ENCODE measurements around the gene ARHGAP8. TPM values are rescaled to one million over a fixed set of nuclear protein-coding genes. Genes with fewer than 3 reads are reported as not detected.

Gene ARHGAP8
- total and polyA plus RNA-seq, 2 donors (not counting 3 experiments of a cell fraction or from before 2014, with no cell fraction given) = not detected

DNA sequence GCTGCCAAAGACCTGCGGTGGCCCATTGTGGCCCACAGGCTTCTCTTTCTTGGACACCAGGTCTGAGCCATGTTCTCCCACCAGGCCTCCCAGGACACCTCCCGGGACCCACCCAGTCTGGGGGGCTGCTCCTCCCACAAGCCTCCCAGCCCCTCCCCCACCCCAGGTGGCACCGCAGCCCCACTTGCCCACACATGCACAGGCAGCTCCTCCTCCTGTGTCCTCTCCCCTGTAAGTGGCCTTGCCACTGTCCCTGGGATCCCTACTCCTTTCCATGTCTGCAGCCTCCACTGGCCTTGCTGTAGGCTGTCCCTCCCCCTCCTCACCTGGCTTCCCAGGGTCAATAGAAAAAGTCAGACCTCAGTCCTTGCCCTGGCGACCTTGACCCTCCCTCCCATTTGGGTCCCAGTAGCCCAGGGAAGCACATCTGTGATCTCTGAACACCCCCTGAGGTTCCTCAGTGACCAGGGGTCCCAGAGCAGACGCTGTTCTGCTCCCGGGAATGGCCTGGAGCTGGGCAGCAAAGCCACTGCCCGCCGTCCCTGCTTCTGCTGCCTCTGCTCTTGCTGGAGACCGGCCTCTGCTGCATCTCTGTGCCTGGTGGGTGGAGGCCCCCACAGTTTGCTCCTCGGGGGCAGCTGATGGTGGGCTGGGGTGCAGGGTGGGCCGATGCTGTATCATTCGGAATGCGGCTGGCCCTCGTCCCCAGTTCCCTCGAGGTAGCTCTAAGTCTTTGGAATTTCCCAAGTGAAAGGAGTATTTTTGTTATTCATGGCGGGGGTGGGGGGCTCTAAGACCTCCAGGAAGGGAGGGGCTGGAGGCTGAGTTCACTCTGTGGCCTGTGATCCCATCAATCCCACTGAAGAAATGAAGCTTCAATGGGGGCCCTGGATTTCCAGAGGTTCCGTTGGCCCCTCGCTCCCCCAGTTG, 43.6 kb downstream of the ARHGAP8 start:
- CTCF ChIA-PET = no interaction called here
- TF ChIP-seq EZH2 (IDR thresholded peaks at IDR 0.05; ENCODE audit: borderline replicate concordance, low read depth, low read length, severe bottlenecking) (no peak), FOS (IDR thresholded peaks at IDR 0.05; ENCODE audit: borderline replicate concordance, insufficient read depth, low read length) (no peak), POLR2AphosphoS5 (IDR thresholded peaks at IDR 0.05; ENCODE audit: insufficient read depth, low read depth, low read length) (no peak), MYC (IDR thresholded peaks at IDR 0.05; ENCODE audit: low read depth, low read length) (no peak), JUN (IDR thresholded peaks at IDR 0.05; ENCODE audit: borderline replicate concordance, insufficient read depth, insufficient read length, low read depth) (no peak), GATA2 (IDR thresholded peaks at IDR 0.05; ENCODE audit: insufficient read depth, insufficient read length, low read depth, low read length) (no peak), POLR2A (IDR thresholded peaks at IDR 0.05; ENCODE audit: low read depth, low read length) (no peak)
- TF ChIP-seq, protein P1, sequence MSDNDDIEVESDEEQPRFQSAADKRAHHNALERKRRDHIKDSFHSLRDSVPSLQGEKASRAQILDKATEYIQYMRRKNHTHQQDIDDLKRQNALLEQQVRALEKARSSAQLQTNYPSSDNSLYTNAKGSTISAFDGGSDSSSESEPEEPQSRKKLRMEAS (IDR thresholded peaks at IDR 0.05; ENCODE audit: insufficient read depth, insufficient read length) = no peak
- TF ChIP-seq, protein P2, sequence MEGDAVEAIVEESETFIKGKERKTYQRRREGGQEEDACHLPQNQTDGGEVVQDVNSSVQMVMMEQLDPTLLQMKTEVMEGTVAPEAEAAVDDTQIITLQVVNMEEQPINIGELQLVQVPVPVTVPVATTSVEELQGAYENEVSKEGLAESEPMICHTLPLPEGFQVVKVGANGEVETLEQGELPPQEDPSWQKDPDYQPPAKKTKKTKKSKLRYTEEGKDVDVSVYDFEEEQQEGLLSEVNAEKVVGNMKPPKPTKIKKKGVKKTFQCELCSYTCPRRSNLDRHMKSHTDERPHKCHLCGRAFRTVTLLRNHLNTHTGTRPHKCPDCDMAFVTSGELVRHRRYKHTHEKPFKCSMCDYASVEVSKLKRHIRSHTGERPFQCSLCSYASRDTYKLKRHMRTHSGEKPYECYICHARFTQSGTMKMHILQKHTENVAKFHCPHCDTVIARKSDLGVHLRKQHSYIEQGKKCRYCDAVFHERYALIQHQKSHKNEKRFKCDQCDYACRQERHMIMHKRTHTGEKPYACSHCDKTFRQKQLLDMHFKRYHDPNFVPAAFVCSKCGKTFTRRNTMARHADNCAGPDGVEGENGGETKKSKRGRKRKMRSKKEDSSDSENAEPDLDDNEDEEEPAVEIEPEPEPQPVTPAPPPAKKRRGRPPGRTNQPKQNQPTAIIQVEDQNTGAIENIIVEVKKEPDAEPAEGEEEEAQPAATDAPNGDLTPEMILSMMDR (IDR thresholded peaks at IDR 0.05; ENCODE audit: extremely low read depth in 1 of 2, insufficient read depth in 1 of 2, low read depth in 1 of 2, low read length in 2 of 2) = no peak
- H3K79me2 ChIP-seq (ENCODE audit: control insufficient read depth, insufficient read depth, low read length) = no peaks in the 10 kb centered on the region
- no peak for FAIRE-seq
- dilution Hi-C loops (cut with MboI; ENCODE audit: extremely low pct_ligation_motif_present, low sequenced_read_pairs) (no loop called here), intact Hi-C loops (cut with micrococcal nuclease) (no loop called here)
- no peak overlapping the region for H3K27ac ChIP-seq (ENCODE audit: insufficient read depth, low read depth, low read length)
- no peak overlapping the region for H2AFZ ChIP-seq (ENCODE audit: low read depth, low read length)
- no peaks in the 10 kb centered on the region for H3K4me1 ChIP-seq (ENCODE audit: control insufficient read depth, extremely low read depth, insufficient read depth, low read length)
- POLR2A ChIA-PET = no interaction called here
- H3K27me3 ChIP-seq (ENCODE audit: control insufficient read depth in 2 of 2, insufficient read depth in 2 of 2, low read length in 2 of 2) = no peaks in the 10 kb centered on the region
- DNase-seq (ENCODE audit: low read depth, low spot score) = no peak
- H3K9me3 ChIP-seq (replicated peaks; ENCODE audit: control insufficient read depth, insufficient read depth, low read length) = no peaks in the 10 kb centered on the region
- H3K4me2 ChIP-seq (ENCODE audit: insufficient read depth, low read length) = no peak overlapping the region
- H3K36me3 ChIP-seq (ENCODE audit: control insufficient read depth in 2 of 2, extremely low read depth in 1 of 2, insufficient read depth in 2 of 2, low read length in 2 of 2) = no peaks in the 10 kb centered on the region
- H3K9ac ChIP-seq (replicated peaks; ENCODE audit: extremely low read depth, insufficient read depth, low read length) = no peak overlapping the region
- H3K9me1 ChIP-seq (replicated peaks; ENCODE audit: control insufficient read depth, extremely low read depth, insufficient read depth, low read length) = no peaks in the 10 kb centered on the region
- H4K20me1 ChIP-seq (replicated peaks; ENCODE audit: control insufficient read depth, extremely low read depth, insufficient read depth, low read length) = no peaks in the 10 kb centered on the region
- no TSS peak for BruUV-seq (replicated peaks)
- H3K4me3 ChIP-seq (replicated peaks in 1 of 3; ENCODE audit: insufficient read depth in 1 of 3, low read depth in 1 of 3, low read length in 3 of 3) = no peak overlapping the region
